Measurements from ENCODE around the gene YY2. TPM values are rescaled to one million over a fixed set of nuclear protein-coding genes. Genes with fewer than 3 reads are reported as not detected.

Gene YY2
- total and polyA plus RNA-seq, 2 donors (not counting 1 experiment from before 2014, with no cell fraction given), result 1.5 to 2.8 TPM

DNA sequence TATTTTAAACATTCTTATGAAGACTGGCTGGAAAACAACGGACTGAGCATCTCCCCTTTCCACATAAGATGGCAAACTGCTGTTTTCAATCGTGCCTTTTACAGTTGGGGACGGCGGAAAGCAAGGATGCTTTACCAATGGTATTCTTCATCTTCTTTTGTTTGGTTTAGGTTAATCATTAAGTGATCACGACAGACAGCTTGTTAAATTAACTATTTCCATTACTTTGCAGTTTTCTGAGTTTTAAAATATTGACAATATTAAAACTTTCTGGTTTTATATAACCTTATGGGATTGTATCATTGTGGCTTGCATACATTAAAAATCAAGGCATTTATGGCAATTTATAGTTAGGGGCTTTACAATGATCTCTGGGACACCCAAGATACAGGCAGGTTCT is 12.6 kb upstream of the YY2 start:
- Histone ChIP-seq H2AFZ (ENCODE audit: low read length) (no peak overlapping the region), H3K4me1 (ENCODE audit: control insufficient read depth, extremely low read depth, insufficient read depth, low read length) (peaks cover 2% of the 10 kb centered on the region), H3K9ac (ENCODE audit: insufficient read depth, low read length) (no peak overlapping the region), H3K4me3 (replicated peaks in 1 of 4; ENCODE audit: control extremely low read depth in 1 of 4, insufficient read depth in 1 of 4, low read depth in 3 of 4, low read length in 4 of 4) (no peak overlapping the region), H3K79me2 (ENCODE audit: control insufficient read depth, insufficient read depth, low read length) (peaks cover 12% of the 10 kb centered on the region), H4K20me1 (ENCODE audit: control insufficient read depth, extremely low read depth, insufficient read depth, low read length) (no peaks in the 10 kb centered on the region), H3K9me3 (ENCODE audit: control insufficient read depth, insufficient read depth, low read depth, low read length) (no peaks in the 10 kb centered on the region), H3K27ac (ENCODE audit: insufficient read depth, low read length) (no peak overlapping the region), H3K27me3 (ENCODE audit: control insufficient read depth, insufficient read depth, low read length) (no peaks in the 10 kb centered on the region), H3K4me2 (ENCODE audit: extremely low read depth, insufficient read depth, low read length) (no peak overlapping the region), H3K36me3 (ENCODE audit: control insufficient read depth, insufficient read depth, low read length) (no peaks in the 10 kb centered on the region)
- no peak for DNase-seq (ENCODE audit: low read depth in 2 of 2)
- no peak for TF ChIP-seq EZH2 (IDR thresholded peaks at IDR 0.05; ENCODE audit: low read length, missing control alignments)
- TF ChIP-seq, protein P1, sequence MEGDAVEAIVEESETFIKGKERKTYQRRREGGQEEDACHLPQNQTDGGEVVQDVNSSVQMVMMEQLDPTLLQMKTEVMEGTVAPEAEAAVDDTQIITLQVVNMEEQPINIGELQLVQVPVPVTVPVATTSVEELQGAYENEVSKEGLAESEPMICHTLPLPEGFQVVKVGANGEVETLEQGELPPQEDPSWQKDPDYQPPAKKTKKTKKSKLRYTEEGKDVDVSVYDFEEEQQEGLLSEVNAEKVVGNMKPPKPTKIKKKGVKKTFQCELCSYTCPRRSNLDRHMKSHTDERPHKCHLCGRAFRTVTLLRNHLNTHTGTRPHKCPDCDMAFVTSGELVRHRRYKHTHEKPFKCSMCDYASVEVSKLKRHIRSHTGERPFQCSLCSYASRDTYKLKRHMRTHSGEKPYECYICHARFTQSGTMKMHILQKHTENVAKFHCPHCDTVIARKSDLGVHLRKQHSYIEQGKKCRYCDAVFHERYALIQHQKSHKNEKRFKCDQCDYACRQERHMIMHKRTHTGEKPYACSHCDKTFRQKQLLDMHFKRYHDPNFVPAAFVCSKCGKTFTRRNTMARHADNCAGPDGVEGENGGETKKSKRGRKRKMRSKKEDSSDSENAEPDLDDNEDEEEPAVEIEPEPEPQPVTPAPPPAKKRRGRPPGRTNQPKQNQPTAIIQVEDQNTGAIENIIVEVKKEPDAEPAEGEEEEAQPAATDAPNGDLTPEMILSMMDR (conservative IDR thresholded peaks at IDR 0.05 in 1 of 2, IDR thresholded peaks at IDR 0.05 in 1 of 2; ENCODE audit: low read depth in 1 of 2, low read length in 2 of 2), result no peak

DNA sequence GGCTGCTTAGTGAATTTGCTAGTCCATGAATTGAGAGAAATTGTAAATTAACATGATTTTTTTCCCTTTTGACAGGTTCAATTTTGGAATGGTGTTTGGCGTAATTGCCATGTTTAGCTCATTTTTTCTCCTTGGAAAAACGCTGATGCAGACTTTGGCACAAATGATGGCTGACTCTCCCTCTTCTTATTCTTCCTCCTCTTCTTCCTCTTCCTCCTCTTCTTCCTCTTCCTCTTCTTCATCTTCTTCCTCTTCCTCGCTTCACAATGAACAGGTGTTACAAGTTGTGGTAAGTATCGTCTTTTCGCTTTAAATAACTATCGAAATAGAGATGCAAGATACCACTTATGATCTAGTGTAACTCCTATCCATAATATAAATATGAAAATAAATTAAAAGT is 10.7 kb upstream of the YY2 start:
- Histone ChIP-seq H3K36me3 (ENCODE audit: control insufficient read depth, insufficient read depth, low read length) (no peaks in the 10 kb centered on the region), H3K4me3 (replicated peaks in 1 of 4; ENCODE audit: control extremely low read depth in 1 of 4, insufficient read depth in 1 of 4, low read depth in 3 of 4, low read length in 4 of 4) (no peak overlapping the region), H2AFZ (ENCODE audit: low read length) (no peak overlapping the region), H3K9ac (ENCODE audit: insufficient read depth, low read length) (no peak overlapping the region), H3K79me2 (ENCODE audit: control insufficient read depth, insufficient read depth, low read length) (peaks cover 10% of the 10 kb centered on the region), H3K4me2 (ENCODE audit: extremely low read depth, insufficient read depth, low read length) (no peak overlapping the region), H3K27me3 (ENCODE audit: control insufficient read depth, insufficient read depth, low read length) (no peaks in the 10 kb centered on the region), H4K20me1 (ENCODE audit: control insufficient read depth, extremely low read depth, insufficient read depth, low read length) (no peaks in the 10 kb centered on the region), H3K9me3 (ENCODE audit: control insufficient read depth, insufficient read depth, low read depth, low read length) (no peaks in the 10 kb centered on the region), H3K27ac (ENCODE audit: insufficient read depth, low read length) (no peak overlapping the region), H3K4me1 (ENCODE audit: control insufficient read depth, extremely low read depth, insufficient read depth, low read length) (peaks cover 2% of the 10 kb centered on the region)
- TF ChIP-seq EZH2 (IDR thresholded peaks at IDR 0.05; ENCODE audit: low read length, missing control alignments), result no peak
- TF ChIP-seq, protein P1 (conservative IDR thresholded peaks at IDR 0.05 in 1 of 2, IDR thresholded peaks at IDR 0.05 in 1 of 2; ENCODE audit: low read depth in 1 of 2, low read length in 2 of 2), result no peak
- no peak for DNase-seq (ENCODE audit: low read depth in 2 of 2)

GRCh38 chrX:21847342-21847741 is 8.4 kb upstream of the YY2 start:
- Histone ChIP-seq H3K27me3 (ENCODE audit: control insufficient read depth, insufficient read depth, low read length) (no peaks in the 10 kb centered on the region), H3K9me3 (ENCODE audit: control insufficient read depth, insufficient read depth, low read depth, low read length) (no peaks in the 10 kb centered on the region), H3K27ac (ENCODE audit: insufficient read depth, low read length) (no peak overlapping the region), H3K9ac (ENCODE audit: insufficient read depth, low read length) (no peak overlapping the region), H3K36me3 (ENCODE audit: control insufficient read depth, insufficient read depth, low read length) (no peaks in the 10 kb centered on the region), H3K79me2 (ENCODE audit: control insufficient read depth, insufficient read depth, low read length) (no peaks in the 10 kb centered on the region), H3K4me1 (ENCODE audit: control insufficient read depth, extremely low read depth, insufficient read depth, low read length) (no peaks in the 10 kb centered on the region), H4K20me1 (ENCODE audit: control insufficient read depth, extremely low read depth, insufficient read depth, low read length) (no peaks in the 10 kb centered on the region), H3K4me3 (replicated peaks in 1 of 4; ENCODE audit: control extremely low read depth in 1 of 4, insufficient read depth in 1 of 4, low read depth in 3 of 4, low read length in 4 of 4) (no peak overlapping the region), H3K4me2 (ENCODE audit: extremely low read depth, insufficient read depth, low read length) (no peak overlapping the region), H2AFZ (ENCODE audit: low read length) (no peak overlapping the region)
- TF ChIP-seq, protein P1 (conservative IDR thresholded peaks at IDR 0.05 in 1 of 2, IDR thresholded peaks at IDR 0.05 in 1 of 2; ENCODE audit: low read depth in 1 of 2, low read length in 2 of 2), result no peak
- no peak for TF ChIP-seq EZH2 (IDR thresholded peaks at IDR 0.05; ENCODE audit: low read length, missing control alignments)
- DNase-seq (ENCODE audit: low read depth in 2 of 2), result no peak

Measured in fibroblast of lung (primary cell).